ENCODE data around the gene CHAD. TPM values are rescaled to one million over a fixed set of nuclear protein-coding genes. Genes with fewer than 3 reads are reported as not detected.

The CHAD gene
- total RNA-seq, 1 experiment from 2014 or later: 0.09 TPM

GRCh38 chr17:50481648-50482047 lies 13.0 kb upstream of the CHAD start:
- ChIA-PET CTCF (interaction anchor here (0.8 to 4.7 kb wide), 8 partner anchors 20 to 144 kb away, joined by 3 to 35 read pairs (median 10); partner anchors contain the start of gene LRRC59), POLR2A (interaction anchor here (0.5 to 1.0 kb wide), 2 partner anchors 22 to 78 kb away, joined by 3 read pairs; partner anchors contain the start of gene CACNA1G)
- H3K9me3 Mint-ChIP-seq: no peaks in the 10 kb centered on the region
- H3K36me3 Mint-ChIP-seq: peaks cover 16% of the 10 kb centered on the region
- no peak for DNase-seq (ENCODE audit: low spot score)
- H3K27ac Mint-ChIP-seq: no peak overlapping the region
- no peak for ATAC-seq
- H3K4me1 Mint-ChIP-seq: peaks cover 10% of the 10 kb centered on the region
- TF ChIP-seq, protein P1, sequence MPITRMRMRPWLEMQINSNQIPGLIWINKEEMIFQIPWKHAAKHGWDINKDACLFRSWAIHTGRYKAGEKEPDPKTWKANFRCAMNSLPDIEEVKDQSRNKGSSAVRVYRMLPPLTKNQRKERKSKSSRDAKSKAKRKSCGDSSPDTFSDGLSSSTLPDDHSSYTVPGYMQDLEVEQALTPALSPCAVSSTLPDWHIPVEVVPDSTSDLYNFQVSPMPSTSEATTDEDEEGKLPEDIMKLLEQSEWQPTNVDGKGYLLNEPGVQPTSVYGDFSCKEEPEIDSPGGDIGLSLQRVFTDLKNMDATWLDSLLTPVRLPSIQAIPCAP (CRISPR knock-in tag; IDR thresholded peaks at IDR 0.05): no peak
- TF ChIP-seq HMGA2 (CRISPR knock-in tag; IDR thresholded peaks at IDR 0.05): no peak
- no peak for TF ChIP-seq ATF6 (CRISPR knock-in tag; IDR thresholded peaks at IDR 0.05)
- no peak for TF ChIP-seq RORB (CRISPR knock-in tag; IDR thresholded peaks at IDR 0.05)
- peaks cover 5% of the 10 kb centered on the region for H3K27me3 Mint-ChIP-seq (ENCODE audit: low read depth)
- H3K4me3 Mint-ChIP-seq: no peak overlapping the region

GRCh38 chr17:50480854-50481490 lies 12.3 kb upstream of the CHAD start:
- peaks cover 16% of the 10 kb centered on the region for H3K36me3 Mint-ChIP-seq
- H3K27me3 Mint-ChIP-seq (ENCODE audit: low read depth): peaks cover 8% of the 10 kb centered on the region
- ChIA-PET POLR2A (no interaction called here), CTCF (interaction anchor here (2.9 to 4.7 kb wide), 2 partner anchors 21 to 84 kb away, joined by 10 to 35 read pairs; partner anchors contain the start of gene LRRC59)
- no peak overlapping the region for H3K4me3 Mint-ChIP-seq
- H3K4me1 Mint-ChIP-seq: peaks cover 14% of the 10 kb centered on the region
- DNase-seq (ENCODE audit: low spot score) (no peak), ATAC-seq (no peak)
- H3K9me3 Mint-ChIP-seq: no peaks in the 10 kb centered on the region
- H3K27ac Mint-ChIP-seq: no peak overlapping the region
- TF ChIP-seq, protein P2, sequence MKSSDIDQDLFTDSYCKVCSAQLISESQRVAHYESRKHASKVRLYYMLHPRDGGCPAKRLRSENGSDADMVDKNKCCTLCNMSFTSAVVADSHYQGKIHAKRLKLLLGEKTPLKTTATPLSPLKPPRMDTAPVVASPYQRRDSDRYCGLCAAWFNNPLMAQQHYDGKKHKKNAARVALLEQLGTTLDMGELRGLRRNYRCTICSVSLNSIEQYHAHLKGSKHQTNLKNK (CRISPR knock-in tag; IDR thresholded peaks at IDR 0.05): no peak
- TF ChIP-seq, protein P1 (CRISPR knock-in tag; IDR thresholded peaks at IDR 0.05): no peak
- TF ChIP-seq HMGA2 (CRISPR knock-in tag; IDR thresholded peaks at IDR 0.05): peak; percentile 98

DNA sequence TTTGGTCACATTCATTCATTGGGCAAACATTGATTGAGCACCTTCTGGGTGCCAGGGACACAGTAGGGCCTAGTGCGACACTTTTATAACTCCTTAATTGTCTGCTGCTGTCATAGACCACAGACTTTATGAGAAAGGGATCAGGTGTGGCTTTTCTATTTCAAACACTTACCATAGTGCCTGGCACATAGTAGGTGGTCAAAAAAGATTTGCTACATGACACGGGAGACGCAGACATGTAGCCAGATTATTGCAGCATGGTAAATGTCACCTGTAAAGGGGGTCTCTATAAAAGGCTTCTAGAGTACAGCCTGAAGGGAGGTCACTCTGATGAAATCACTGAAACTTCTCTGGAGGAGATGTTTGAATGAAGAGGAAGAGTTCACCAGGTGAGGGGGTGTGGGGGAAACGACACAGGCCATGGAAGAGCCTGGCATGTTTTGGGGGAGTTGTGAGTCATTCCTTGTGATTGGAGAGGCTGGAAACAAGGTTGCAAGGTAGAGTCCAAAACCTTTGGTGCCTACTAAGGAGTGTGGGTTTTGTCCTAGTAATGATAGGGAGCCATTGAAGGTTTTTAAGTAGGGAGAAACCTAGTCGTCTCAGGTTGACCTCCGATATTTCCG lies 11.6 kb upstream of the CHAD start:
- ATAC-seq (no peak), DNase-seq (ENCODE audit: low spot score) (no peak)
- no peak for TF ChIP-seq JUN (CRISPR knock-in tag; IDR thresholded peaks at IDR 0.05)
- Mint-ChIP-seq H3K27ac (no peak overlapping the region), H3K9me3 (no peaks in the 10 kb centered on the region), H3K36me3 (peaks cover 12% of the 10 kb centered on the region), H3K4me1 (peaks cover 14% of the 10 kb centered on the region), H3K27me3 (ENCODE audit: low read depth) (peaks cover 14% of the 10 kb centered on the region), H3K4me3 (peak overlapping the region; percentile 81; the same call in 1 of the 2 replicates)
- CTCF ChIA-PET: interaction anchor here (0.5 to 2.8 kb wide), 20 partner anchors 8 to 363 kb away, joined by 3 to 42 read pairs (median 5); partner anchors contain the start of genes CHAD, LRRC59 and TMEM92
- POLR2A ChIA-PET: interaction anchor here (0.6 to 1.4 kb wide), 2 partner anchors 70 to 80 kb away, joined by 4 to 7 read pairs; partner anchors contain the start of gene CACNA1G

GRCh38 chr17:50479522-50480141 lies 11.0 kb upstream of the CHAD start:
- DNase-seq (ENCODE audit: low spot score) (peak; percentile 80), ATAC-seq (peak; percentile 41)
- ChIA-PET CTCF (interaction anchor here (0.5 to 2.8 kb wide), 36 partner anchors 9 to 477 kb away, joined by 3 to 42 read pairs (median 4); partner anchors contain the start of genes CACNA1G, CHAD, LRRC59 and TMEM92), POLR2A (interaction anchor here (0.6 to 1.4 kb wide), 4 partner anchors 33 to 83 kb away, joined by 3 to 7 read pairs (median 5); partner anchors contain the start of genes CACNA1G and LRRC59)
- H3K4me1 Mint-ChIP-seq: peaks cover 14% of the 10 kb centered on the region
- H3K27me3 Mint-ChIP-seq (ENCODE audit: low read depth): peaks cover 19% of the 10 kb centered on the region
- TF ChIP-seq ATF1 (CRISPR knock-in tag; IDR thresholded peaks at IDR 0.05) (no peak), NFE2L1 (CRISPR knock-in tag; IDR thresholded peaks at IDR 0.05) (0 out of 2 replicates have a peak, but pooled peaks have one; percentile 23), FOXP1 (CRISPR knock-in tag; IDR thresholded peaks at IDR 0.05; ENCODE audit: borderline replicate concordance) (0 out of 2 replicates have a peak, but pooled peaks have one; percentile 36), ZNF121 (CRISPR knock-in tag; IDR thresholded peaks at IDR 0.05) (0 out of 2 replicates have a peak, but pooled peaks have one; percentile 4), MAX (CRISPR knock-in tag; IDR thresholded peaks at IDR 0.05) (peak; percentile 49; the same call in 1 of the 2 replicates), NR3C1 (CRISPR knock-in tag; conservative IDR thresholded peaks at IDR 0.05; ENCODE audit: low read depth) (no peak)
- TF ChIP-seq, protein P1 (CRISPR knock-in tag; IDR thresholded peaks at IDR 0.05): peak; percentile 50; the same call in 1 of the 2 replicates
- H3K36me3 Mint-ChIP-seq: peaks cover 8% of the 10 kb centered on the region
- H3K9me3 Mint-ChIP-seq: no peaks in the 10 kb centered on the region
- H3K4me3 Mint-ChIP-seq: peak overlapping the region; percentile 81
- H3K27ac Mint-ChIP-seq: no peak overlapping the region
